Transverse colon (tissue), 4 donors: Measurements from ENCODE around the gene PIEZO1. TPM values are rescaled to one million over a fixed set of nuclear protein-coding genes. Genes with fewer than 3 reads are reported as not detected.

Source experiments
- DNase-seq: peaks from one replicate; pipeline ENCODE4 v3.0.0-alpha.2; 2019
- H3K27ac ChIP-seq, 4 donors: fragments of 200-600 bp; sonication (generic); 2 replicates each; pipeline ENCODE4 v1.5.1; 2016 to 2018; ENCODE audit warnings: inconsistent platforms in 4 of 4
- H3K27me3 ChIP-seq: fragments of 200-600 bp; sonication (generic); 2 replicates; pipeline ENCODE4 v1.5.1; 2017; ENCODE audit warnings: inconsistent platforms
- H3K36me3 ChIP-seq, 4 donors: fragments of 200-600 bp; sonication (generic); 2 replicates each; pipeline ENCODE4 v1.5.1; 2017 to 2019; ENCODE audit warnings: inconsistent platforms in 4 of 4
- H3K4me1 ChIP-seq, 4 donors: fragments of 200-600 bp; sonication (generic); 2 replicates each; pipeline ENCODE4 v1.5.1; 2017 to 2020; ENCODE audit warnings: inconsistent platforms in 4 of 4
- H3K4me3 ChIP-seq, 4 donors: fragments of 200-600 bp; sonication (generic); 1 replicate in 1 of 4; 2 replicates in 3 of 4; pipeline versions ENCODE4 v1.5.1 to v1.6.1; 2017 to 2019; ENCODE audit warnings: inconsistent platforms in 4 of 4
- H3K9me3 ChIP-seq, 2 donors: fragments of 200-600 bp; sonication (generic); 2 replicates each; pipeline ENCODE4 v1.5.1; 2017 to 2019; ENCODE audit warnings: inconsistent platforms in 2 of 2
- EP300 ChIP-seq: sonication (generic); formaldehyde crosslinking; IDR thresholded peaks from one replicate; pipeline ENCODE4 v1.6.1; 2017; ENCODE audit warnings: antibody characterized with exemption, low read depth
- POLR2A ChIP-seq: fragments of 450-650 bp; IDR thresholded peaks from one replicate; pipeline ENCODE4 v1.6.1; 2016; ENCODE audit warnings: antibody characterized with exemption, mild to moderate bottlenecking, moderate library complexity
- POLR2AphosphoS5 ChIP-seq, 3 donors: sonication (generic); formaldehyde crosslinking; IDR thresholded peaks; one replicate each; pipeline ENCODE4 v1.6.1; 2016; ENCODE audit warnings: antibody characterized with exemption in 3 of 3
- WGBS, 2 donors: methylation state at CpG; one replicate each; pipeline ENCODE4 v1.1.5; 2018; ENCODE audit warnings: low coverage in 1 of 2; 5-methylcytosine and 5-hydroxymethylcytosine counted together
- in situ Hi-C, 4 donors: fragments of 200-750 bp; cut with MboI; loops; one replicate each; pipeline versions ENCODE4 v1.15.0 to v1.15.1; 2017; ENCODE audit warnings: low sequenced_read_pairs in 3 of 4, low pct_ligation_motif_present in 1 of 4, low pct_unique_long_range_greater_than_20kb in 1 of 4
- intact Hi-C: fragments of 100-400 bp; cut with DNase I; formaldehyde crosslinking; loops from one replicate; pipeline ENCODE4 v1.15.1; 2023; ENCODE audit warnings: low total_unique reads
- total RNA-seq, 4 donors: library from RNA; depleted of rRNA; stranded (reverse); fragments of >200 nt; gene quantifications; one replicate each; pipeline ENCODE4 v1.1.0, GENCODE V29; 2016
- TF ChIP-seq, protein P1 (sequence below), 5 experiments: fragments of 200-600 bp in 3 of 5; fragments of 450-650 bp in 2 of 5; sonication (generic) in 3 of 5; IDR thresholded peaks; 1 replicate in 2 of 5; 2 replicates in 3 of 5; pipeline ENCODE4 v1.5.1; 2016 to 2017; ENCODE audit warnings: antibody characterized with exemption in 5 of 5, inconsistent platforms in 3 of 5, mild to moderate bottlenecking in 2 of 5, moderate library complexity in 1 of 5

Gene PIEZO1
- total RNA-seq, 4 donors from 2014 or later: 133 to 546 (median 179) TPM

DNA sequence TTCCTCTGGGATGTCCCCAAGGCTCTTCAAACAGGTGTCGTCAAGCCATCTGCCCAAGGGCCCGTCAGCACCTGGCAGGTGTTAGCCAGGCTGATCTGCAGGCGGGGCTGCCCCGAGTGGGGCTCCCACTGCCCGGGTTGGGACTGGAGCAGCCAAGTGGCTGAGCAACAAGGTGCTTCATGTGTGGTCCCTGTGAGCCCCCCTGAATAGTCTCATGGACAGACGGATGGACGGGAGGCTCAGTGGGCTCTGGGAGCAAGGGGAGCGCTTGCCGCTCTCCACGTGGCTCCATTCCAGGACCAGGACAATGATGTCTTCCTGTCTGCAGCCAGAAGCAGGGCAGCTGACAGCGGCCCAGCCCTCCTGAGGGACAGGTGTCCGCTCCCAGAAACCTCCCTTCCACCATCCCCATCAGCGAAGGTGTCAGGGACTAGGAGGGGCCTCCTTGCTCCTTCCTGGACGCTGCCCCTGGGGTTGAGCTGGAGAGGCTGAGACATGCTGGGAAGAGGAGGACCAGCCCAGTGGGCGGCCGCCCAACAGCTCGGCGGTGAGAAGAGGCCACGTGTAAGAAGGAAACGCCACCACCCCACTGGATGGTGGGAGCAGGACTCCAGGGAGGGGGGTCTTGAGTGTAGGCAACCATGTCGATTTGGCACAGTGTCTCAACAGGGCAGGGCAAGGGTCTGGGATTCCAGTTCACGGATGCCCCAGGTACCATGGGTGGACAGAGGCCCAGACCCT is 108.3 kb downstream of the PIEZO1 start:
- Histone ChIP-seq H3K4me3 (no peak overlapping the region), H3K9me3 (no peaks in the 10 kb centered on the region), H3K4me1 (peaks cover 0 to 10% (median 3%) of the 10 kb centered on the region in 4 donors), H3K27ac (no peak overlapping the region), H3K27me3 (peaks cover 27% of the 10 kb centered on the region), H3K36me3 (no peaks in the 10 kb centered on the region)
- TF ChIP-seq POLR2A (no peak), POLR2AphosphoS5 (IDR thresholded peaks at IDR 0.05) (no peak)
- TF ChIP-seq, protein P1, sequence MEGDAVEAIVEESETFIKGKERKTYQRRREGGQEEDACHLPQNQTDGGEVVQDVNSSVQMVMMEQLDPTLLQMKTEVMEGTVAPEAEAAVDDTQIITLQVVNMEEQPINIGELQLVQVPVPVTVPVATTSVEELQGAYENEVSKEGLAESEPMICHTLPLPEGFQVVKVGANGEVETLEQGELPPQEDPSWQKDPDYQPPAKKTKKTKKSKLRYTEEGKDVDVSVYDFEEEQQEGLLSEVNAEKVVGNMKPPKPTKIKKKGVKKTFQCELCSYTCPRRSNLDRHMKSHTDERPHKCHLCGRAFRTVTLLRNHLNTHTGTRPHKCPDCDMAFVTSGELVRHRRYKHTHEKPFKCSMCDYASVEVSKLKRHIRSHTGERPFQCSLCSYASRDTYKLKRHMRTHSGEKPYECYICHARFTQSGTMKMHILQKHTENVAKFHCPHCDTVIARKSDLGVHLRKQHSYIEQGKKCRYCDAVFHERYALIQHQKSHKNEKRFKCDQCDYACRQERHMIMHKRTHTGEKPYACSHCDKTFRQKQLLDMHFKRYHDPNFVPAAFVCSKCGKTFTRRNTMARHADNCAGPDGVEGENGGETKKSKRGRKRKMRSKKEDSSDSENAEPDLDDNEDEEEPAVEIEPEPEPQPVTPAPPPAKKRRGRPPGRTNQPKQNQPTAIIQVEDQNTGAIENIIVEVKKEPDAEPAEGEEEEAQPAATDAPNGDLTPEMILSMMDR (IDR thresholded peaks at IDR 0.05): no peak
- in situ Hi-C loops: no loop called here
- intact Hi-C loops: no loop called here
- WGBS, 2 donors: 85% methylated on average over 20 of the region's 22 CpGs; no CpG with 5 or more reads in 1 of the 2 donors
- DNase-seq: no peak

DNA sequence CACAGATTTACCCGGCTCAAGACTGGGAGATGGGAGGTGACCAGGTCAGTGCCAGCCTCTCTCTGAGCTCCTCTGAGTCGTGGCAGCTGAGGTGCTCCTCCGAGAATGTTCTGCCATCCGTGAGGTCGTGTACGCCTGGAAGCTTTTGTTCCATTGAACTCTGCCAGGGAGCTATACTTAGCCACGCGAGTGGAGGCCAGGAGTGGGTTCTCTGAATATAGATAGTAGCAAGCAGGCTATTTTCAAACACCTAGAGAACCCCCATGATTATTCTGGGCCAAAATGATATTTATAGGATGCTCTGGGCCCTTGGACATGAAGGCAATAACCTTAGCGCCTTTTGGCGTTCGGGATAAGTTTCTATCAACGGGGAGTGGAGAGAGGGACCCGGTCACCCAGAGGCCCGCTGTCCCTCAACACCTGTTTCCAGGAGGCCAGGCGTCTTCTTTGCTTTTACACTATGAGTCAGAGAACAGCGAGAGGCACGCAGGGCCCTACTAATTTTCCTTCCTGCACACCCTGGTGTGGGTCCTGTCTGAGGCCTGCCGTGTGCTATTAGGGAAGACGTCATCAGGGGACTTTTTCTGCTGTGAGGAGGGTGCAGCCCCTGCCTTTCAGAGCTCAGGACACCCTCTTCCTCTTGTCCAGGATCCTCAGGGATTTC is 111.2 kb downstream of the PIEZO1 start:
- intact Hi-C loops: no loop called here
- in situ Hi-C loops: no loop called here
- Histone ChIP-seq H3K4me1 (no peaks in the 10 kb centered on the region), H3K4me3 (no peak overlapping the region), H3K27ac (no peak overlapping the region), H3K36me3 (no peaks in the 10 kb centered on the region), H3K9me3 (no peaks in the 10 kb centered on the region), H3K27me3 (peaks cover 9% of the 10 kb centered on the region)
- TF ChIP-seq, protein P1 (IDR thresholded peaks at IDR 0.05): no peak
- TF ChIP-seq POLR2AphosphoS5 (IDR thresholded peaks at IDR 0.05): no peak
- no peak for TF ChIP-seq POLR2A
- no peak for TF ChIP-seq EP300
- 60 to 89% methylated on average over 1 to 19 of the region's 19 CpGs for WGBS, 2 donors
- no peak for DNase-seq

DNA sequence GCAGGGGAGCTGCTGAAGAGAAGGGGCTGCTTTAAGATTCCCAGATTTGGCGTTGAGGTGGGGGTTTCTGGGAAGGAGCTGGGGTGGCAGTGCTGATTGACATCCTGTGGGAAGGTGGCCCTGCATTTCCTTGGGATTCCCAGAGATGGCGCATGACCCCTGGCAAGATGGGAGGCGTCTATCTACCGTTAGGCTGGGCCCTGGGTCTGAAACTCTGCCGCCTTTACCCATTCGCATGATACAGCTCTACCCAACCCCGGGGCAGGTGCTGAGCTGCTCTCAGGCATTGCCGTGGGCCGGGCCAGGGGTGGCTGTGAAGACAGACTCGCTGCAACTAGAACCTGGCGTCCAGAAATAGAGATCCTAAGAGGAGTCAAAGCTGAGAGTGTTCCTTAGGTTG is 112.2 kb downstream of the PIEZO1 start:
- intact Hi-C loops (no loop called here), in situ Hi-C loops (no loop called here)
- Histone ChIP-seq H3K27ac (no peak overlapping the region), H3K4me3 (no peak overlapping the region), H3K4me1 (no peaks in the 10 kb centered on the region), H3K9me3 (no peaks in the 10 kb centered on the region), H3K36me3 (no peaks in the 10 kb centered on the region), H3K27me3 (no peaks in the 10 kb centered on the region)
- TF ChIP-seq, protein P1 (IDR thresholded peaks at IDR 0.05): peak in 4 of 5 experiments; percentile 6 to 33 (median 29)
- TF ChIP-seq POLR2A (no peak), POLR2AphosphoS5 (IDR thresholded peaks at IDR 0.05) (no peak), EP300 (no peak)
- DNase-seq: no peak
- 53% methylated on average over 11 of the region's 11 CpGs; no CpG with 5 or more reads in 1 of the 2 donors for WGBS, 2 donors

DNA sequence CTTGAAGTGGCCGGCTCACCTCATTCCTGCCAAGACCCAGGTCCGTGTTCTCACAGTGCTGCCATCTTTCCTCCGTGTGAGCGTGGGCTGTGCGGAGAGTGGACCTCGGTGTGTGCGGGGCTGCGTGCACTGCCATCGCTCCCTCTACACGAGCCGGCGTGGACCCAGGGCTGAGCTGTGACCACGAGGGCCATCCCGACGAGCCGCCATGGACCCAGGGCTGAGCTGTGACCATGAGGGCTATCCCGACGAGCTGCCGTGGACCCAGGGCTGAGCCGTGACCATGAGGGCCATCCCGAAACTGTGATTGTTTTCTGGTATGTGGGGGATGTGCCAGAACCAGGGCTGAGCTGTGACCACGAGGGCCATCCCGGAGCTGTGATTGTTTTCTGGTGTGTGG is 113.2 kb downstream of the PIEZO1 start:
- H3K27ac ChIP-seq: no peak overlapping the region
- no peak overlapping the region for H3K4me3 ChIP-seq
- H3K36me3 ChIP-seq: no peaks in the 10 kb centered on the region
- TF ChIP-seq POLR2AphosphoS5 (IDR thresholded peaks at IDR 0.05): no peak
- TF ChIP-seq POLR2A: no peak
- TF ChIP-seq EP300: no peak
- TF ChIP-seq, protein P1 (IDR thresholded peaks at IDR 0.05): no peak
- no peaks in the 10 kb centered on the region for H3K4me1 ChIP-seq
- in situ Hi-C loops (no loop called here), intact Hi-C loops (no loop called here)
- WGBS, 2 donors: 93% methylated on average over 23 of the region's 23 CpGs; no CpG with 5 or more reads in 1 of the 2 donors
- no peaks in the 10 kb centered on the region for H3K27me3 ChIP-seq
- no peaks in the 10 kb centered on the region for H3K9me3 ChIP-seq
- no peak for DNase-seq
